ENCODE measurements around the gene MEOX1. TPM values are rescaled to one million over a fixed set of nuclear protein-coding genes. Genes with fewer than 3 reads are reported as not detected.

Gene MEOX1
- total RNA-seq, 1 experiment from 2014 or later = not detected

DNA sequence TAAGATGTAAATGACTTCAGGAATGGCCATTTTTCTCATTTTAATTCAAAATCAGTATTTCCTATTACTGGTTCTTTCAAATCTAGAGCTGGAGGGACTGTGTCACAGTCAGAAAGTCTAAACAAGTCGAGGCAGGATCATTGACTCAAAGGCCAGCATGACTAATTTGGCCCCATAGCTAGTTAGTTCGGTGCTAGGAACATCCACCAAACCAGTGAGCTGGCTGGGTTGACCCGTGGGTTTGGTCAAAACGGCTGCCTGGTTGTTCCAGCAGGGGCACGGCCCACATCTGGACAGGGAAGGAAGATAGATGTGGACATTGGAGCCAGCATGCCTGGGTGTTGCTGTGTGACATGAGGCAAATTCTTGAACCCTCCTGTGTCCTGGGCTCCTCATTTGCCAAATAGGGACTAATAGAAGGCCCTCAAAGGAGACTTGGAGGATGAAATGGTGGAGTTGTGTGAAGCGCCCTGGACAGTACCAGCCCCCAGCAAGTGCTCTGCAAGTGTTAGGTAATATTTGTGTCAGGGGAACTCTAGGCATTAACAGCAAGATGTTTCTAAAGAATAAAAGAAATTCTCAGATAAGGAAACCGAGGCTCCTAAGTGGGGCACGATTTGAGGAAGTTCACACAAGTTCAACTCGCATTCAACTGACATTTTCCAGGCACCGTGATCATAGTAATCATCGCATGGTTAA is 46.2 kb downstream of the MEOX1 start (continued):
- TF ChIP-seq ZNF317 (CRISPR knock-in tag; IDR thresholded peaks at IDR 0.05; ENCODE audit: borderline replicate concordance, low read depth) = no peak

DNA sequence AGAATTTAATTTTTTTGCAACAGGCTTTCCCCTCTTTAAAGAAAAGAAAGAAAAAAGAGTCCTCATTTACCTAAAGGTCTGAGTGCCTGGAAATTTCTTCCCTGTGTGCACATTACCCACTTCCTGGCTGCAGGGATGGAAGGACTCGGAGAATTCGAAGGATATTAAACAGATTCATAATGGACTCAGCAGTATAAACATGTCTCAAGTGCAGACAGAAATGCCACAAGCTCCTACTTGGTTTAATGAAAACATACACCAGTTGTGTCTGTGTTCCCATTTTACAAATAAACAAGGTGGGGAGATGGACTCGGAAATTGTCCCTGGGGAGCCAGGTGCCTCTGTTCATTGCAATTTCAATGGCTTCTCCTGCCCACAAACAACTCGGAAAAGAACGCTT is 47.2 kb downstream of the MEOX1 start:
- ATAC-seq = no peak
- H3K4me1 Mint-ChIP-seq = peaks cover 5% of the 10 kb centered on the region; the same call in 1 of the 2 replicates
- DNase-seq (ENCODE audit: low spot score) = no peak
- ChIA-PET POLR2A (no interaction called here), CTCF (no interaction called here)
- TF ChIP-seq, protein P1, sequence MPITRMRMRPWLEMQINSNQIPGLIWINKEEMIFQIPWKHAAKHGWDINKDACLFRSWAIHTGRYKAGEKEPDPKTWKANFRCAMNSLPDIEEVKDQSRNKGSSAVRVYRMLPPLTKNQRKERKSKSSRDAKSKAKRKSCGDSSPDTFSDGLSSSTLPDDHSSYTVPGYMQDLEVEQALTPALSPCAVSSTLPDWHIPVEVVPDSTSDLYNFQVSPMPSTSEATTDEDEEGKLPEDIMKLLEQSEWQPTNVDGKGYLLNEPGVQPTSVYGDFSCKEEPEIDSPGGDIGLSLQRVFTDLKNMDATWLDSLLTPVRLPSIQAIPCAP (CRISPR knock-in tag; IDR thresholded peaks at IDR 0.05) = no peak
- no peak for TF ChIP-seq CBFB (CRISPR knock-in tag; IDR thresholded peaks at IDR 0.05; ENCODE audit: low read depth)
- no peaks in the 10 kb centered on the region; the same call in 1 of the 2 replicates for H3K27me3 Mint-ChIP-seq (ENCODE audit: low read depth)
- no peak overlapping the region for H3K27ac Mint-ChIP-seq
- peaks cover 12% of the 10 kb centered on the region for H3K9me3 Mint-ChIP-seq
- no peaks in the 10 kb centered on the region for H3K36me3 Mint-ChIP-seq
- H3K4me3 Mint-ChIP-seq = no peak overlapping the region

DNA sequence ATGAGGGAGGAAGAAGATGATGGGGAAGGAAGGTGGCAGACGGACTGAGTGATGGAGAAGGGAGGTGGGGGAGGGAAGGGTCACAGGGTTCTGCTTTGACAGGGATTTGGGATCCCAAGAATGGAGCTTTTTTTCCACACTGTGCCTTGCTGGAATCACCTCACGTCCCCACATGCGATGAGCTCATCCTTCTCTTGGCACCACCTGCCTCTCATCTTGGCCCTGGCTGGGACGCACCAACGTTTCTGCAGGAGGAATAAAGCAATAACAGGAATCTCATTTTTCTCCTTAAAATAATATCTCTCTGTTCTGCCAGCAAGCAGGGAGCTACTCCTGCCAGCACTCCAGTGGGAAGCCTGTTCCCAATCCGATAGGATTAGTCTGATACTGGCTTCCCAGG is 47.8 kb downstream of the MEOX1 start:
- no peaks in the 10 kb centered on the region for H3K36me3 Mint-ChIP-seq
- CTCF ChIA-PET = no interaction called here

More for the DNA sequence above, 47.8 kb downstream of the MEOX1 start:
- no peak for DNase-seq (ENCODE audit: low spot score)
- no peak overlapping the region for H3K4me3 Mint-ChIP-seq
- H3K4me1 Mint-ChIP-seq = peaks cover 6% of the 10 kb centered on the region; the same call in 1 of the 2 replicates
- H3K27me3 Mint-ChIP-seq (ENCODE audit: low read depth) = no peaks in the 10 kb centered on the region; the same call in 1 of the 2 replicates
- H3K9me3 Mint-ChIP-seq = peaks cover 12% of the 10 kb centered on the region
- ATAC-seq = no peak
- H3K27ac Mint-ChIP-seq = no peak overlapping the region
- TF ChIP-seq, protein P2, sequence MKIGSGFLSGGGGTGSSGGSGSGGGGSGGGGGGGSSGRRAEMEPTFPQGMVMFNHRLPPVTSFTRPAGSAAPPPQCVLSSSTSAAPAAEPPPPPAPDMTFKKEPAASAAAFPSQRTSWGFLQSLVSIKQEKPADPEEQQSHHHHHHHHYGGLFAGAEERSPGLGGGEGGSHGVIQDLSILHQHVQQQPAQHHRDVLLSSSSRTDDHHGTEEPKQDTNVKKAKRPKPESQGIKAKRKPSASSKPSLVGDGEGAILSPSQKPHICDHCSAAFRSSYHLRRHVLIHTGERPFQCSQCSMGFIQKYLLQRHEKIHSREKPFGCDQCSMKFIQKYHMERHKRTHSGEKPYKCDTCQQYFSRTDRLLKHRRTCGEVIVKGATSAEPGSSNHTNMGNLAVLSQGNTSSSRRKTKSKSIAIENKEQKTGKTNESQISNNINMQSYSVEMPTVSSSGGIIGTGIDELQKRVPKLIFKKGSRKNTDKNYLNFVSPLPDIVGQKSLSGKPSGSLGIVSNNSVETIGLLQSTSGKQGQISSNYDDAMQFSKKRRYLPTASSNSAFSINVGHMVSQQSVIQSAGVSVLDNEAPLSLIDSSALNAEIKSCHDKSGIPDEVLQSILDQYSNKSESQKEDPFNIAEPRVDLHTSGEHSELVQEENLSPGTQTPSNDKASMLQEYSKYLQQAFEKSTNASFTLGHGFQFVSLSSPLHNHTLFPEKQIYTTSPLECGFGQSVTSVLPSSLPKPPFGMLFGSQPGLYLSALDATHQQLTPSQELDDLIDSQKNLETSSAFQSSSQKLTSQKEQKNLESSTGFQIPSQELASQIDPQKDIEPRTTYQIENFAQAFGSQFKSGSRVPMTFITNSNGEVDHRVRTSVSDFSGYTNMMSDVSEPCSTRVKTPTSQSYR (CRISPR knock-in tag; IDR thresholded peaks at IDR 0.05) = no peak
- TF ChIP-seq TEAD4 (CRISPR knock-in tag; IDR thresholded peaks at IDR 0.05) (no peak), ESRRA (CRISPR knock-in tag; IDR thresholded peaks at IDR 0.05; ENCODE audit: borderline replicate concordance) (no peak), ZNF396 (CRISPR knock-in tag; IDR thresholded peaks at IDR 0.05; ENCODE audit: borderline replicate concordance) (no peak), ZBTB21 (CRISPR knock-in tag; IDR thresholded peaks at IDR 0.05; ENCODE audit: borderline replicate concordance) (no peak), CBFB (CRISPR knock-in tag; IDR thresholded peaks at IDR 0.05; ENCODE audit: low read depth) (no peak)
- TF ChIP-seq, protein P3, sequence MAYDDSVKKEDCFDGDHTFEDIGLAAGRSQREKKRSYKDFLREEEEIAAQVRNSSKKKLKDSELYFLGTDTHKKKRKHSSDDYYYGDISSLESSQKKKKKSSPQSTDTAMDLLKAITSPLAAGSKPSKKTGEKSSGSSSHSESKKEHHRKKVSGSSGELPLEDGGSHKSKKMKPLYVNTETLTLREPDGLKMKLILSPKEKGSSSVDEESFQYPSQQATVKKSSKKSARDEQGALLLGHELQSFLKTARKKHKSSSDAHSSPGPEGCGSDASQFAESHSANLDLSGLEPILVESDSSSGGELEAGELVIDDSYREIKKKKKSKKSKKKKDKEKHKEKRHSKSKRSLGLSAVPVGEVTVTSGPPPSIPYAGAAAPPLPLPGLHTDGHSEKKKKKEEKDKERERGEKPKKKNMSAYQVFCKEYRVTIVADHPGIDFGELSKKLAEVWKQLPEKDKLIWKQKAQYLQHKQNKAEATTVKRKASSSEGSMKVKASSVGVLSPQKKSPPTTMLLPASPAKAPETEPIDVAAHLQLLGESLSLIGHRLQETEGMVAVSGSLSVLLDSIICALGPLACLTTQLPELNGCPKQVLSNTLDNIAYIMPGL (CRISPR knock-in tag; IDR thresholded peaks at IDR 0.05) = no peak
- TF ChIP-seq, protein P4, sequence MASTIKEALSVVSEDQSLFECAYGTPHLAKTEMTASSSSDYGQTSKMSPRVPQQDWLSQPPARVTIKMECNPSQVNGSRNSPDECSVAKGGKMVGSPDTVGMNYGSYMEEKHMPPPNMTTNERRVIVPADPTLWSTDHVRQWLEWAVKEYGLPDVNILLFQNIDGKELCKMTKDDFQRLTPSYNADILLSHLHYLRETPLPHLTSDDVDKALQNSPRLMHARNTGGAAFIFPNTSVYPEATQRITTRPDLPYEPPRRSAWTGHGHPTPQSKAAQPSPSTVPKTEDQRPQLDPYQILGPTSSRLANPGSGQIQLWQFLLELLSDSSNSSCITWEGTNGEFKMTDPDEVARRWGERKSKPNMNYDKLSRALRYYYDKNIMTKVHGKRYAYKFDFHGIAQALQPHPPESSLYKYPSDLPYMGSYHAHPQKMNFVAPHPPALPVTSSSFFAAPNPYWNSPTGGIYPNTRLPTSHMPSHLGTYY (CRISPR knock-in tag; IDR thresholded peaks at IDR 0.05) = no peak
- TF ChIP-seq, protein P5, sequence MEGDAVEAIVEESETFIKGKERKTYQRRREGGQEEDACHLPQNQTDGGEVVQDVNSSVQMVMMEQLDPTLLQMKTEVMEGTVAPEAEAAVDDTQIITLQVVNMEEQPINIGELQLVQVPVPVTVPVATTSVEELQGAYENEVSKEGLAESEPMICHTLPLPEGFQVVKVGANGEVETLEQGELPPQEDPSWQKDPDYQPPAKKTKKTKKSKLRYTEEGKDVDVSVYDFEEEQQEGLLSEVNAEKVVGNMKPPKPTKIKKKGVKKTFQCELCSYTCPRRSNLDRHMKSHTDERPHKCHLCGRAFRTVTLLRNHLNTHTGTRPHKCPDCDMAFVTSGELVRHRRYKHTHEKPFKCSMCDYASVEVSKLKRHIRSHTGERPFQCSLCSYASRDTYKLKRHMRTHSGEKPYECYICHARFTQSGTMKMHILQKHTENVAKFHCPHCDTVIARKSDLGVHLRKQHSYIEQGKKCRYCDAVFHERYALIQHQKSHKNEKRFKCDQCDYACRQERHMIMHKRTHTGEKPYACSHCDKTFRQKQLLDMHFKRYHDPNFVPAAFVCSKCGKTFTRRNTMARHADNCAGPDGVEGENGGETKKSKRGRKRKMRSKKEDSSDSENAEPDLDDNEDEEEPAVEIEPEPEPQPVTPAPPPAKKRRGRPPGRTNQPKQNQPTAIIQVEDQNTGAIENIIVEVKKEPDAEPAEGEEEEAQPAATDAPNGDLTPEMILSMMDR (IDR thresholded peaks at IDR 0.05) = no peak
- POLR2A ChIA-PET = no interaction called here
